ENCODE data around the gene KCNMA1.

GRCh38 chr10:76982671-76983070, 654.9 kb downstream of the KCNMA1 start:
- TF ChIP-seq CTCF (IDR thresholded peaks at IDR 0.05), result no peak
- TF ChIP-seq POLR2A (IDR thresholded peaks at IDR 0.05), result no peak
